ENCODE measurements around the gene AHCY.
"Not testable (repeated sequence)": the region's sequence is repeated elsewhere in the genome, so short reads cannot be mapped to it uniquely, and the experiment has no call there.

AHCY gene

GRCh38 chr20:34332262-34332920 lies 29.2 kb upstream of the AHCY start:
- no peak for DNase-seq (ENCODE audit: low read depth in 2 of 2)
- H3K4me3 ChIP-seq (replicated peaks in 1 of 2; ENCODE audit: low read depth in 2 of 2, low read length in 2 of 2) = no peak overlapping the region
- TF ChIP-seq CTCF (IDR thresholded peaks at IDR 0.05; ENCODE audit: low read depth, low read length) = no peak

GRCh38 chr20:34331838-34332237 lies 28.7 kb upstream of the AHCY start:
- no peak for DNase-seq (ENCODE audit: low read depth in 2 of 2)
- no peak for TF ChIP-seq CTCF (IDR thresholded peaks at IDR 0.05; ENCODE audit: low read depth, low read length)
- no peak overlapping the region for H3K4me3 ChIP-seq (replicated peaks in 1 of 2; ENCODE audit: low read depth in 2 of 2, low read length in 2 of 2)

GRCh38 chr20:34330861-34331544 lies 27.8 kb upstream of the AHCY start:
- not testable (repeated sequence) for DNase-seq (ENCODE audit: low read depth in 2 of 2); H3K4me3 ChIP-seq (replicated peaks in 1 of 2; ENCODE audit: low read depth in 2 of 2, low read length in 2 of 2)

- DNase-seq (ENCODE audit: low read depth in 2 of 2) = no peak
- TF ChIP-seq CTCF (IDR thresholded peaks at IDR 0.05; ENCODE audit: low read depth, low read length) = no peak
- H3K4me3 ChIP-seq (replicated peaks in 1 of 2; ENCODE audit: low read depth in 2 of 2, low read length in 2 of 2) = no peak overlapping the region
Measured at GRCh38 chr20:34328928-34329677, 25.9 kb upstream of the AHCY start.

- not testable (repeated sequence) for H3K4me3 ChIP-seq (replicated peaks in 1 of 2; ENCODE audit: low read depth in 2 of 2, low read length in 2 of 2); DNase-seq (ENCODE audit: low read depth in 2 of 2)
Measured at GRCh38 chr20:34328207-34328606, 25.1 kb upstream of the AHCY start.

- no peak overlapping the region for H3K4me3 ChIP-seq (replicated peaks in 1 of 2; ENCODE audit: low read depth in 2 of 2, low read length in 2 of 2)
- no peak for TF ChIP-seq CTCF (IDR thresholded peaks at IDR 0.05; ENCODE audit: low read depth, low read length)
- no peak for DNase-seq (ENCODE audit: low read depth in 2 of 2)
Measured at GRCh38 chr20:34324541-34324940, 21.4 kb upstream of the AHCY start.

- no peak for TF ChIP-seq CTCF (IDR thresholded peaks at IDR 0.05; ENCODE audit: low read depth, low read length)
- no peak for DNase-seq (ENCODE audit: low read depth in 2 of 2)
- no peak overlapping the region for H3K4me3 ChIP-seq (replicated peaks in 1 of 2; ENCODE audit: low read depth in 2 of 2, low read length in 2 of 2)
Measured at GRCh38 chr20:34322267-34323105, 19.3 kb upstream of the AHCY start.
